GM21390 (cell line): ENCODE data around the gene ESRRG.
"Not testable (repeated sequence)": the region's sequence is repeated elsewhere in the genome, so short reads cannot be mapped to it uniquely, and the experiment has no call there.

ENCODE experiments used
- ATAC-seq: cut with Tn5 transposase; IDR thresholded peaks from one replicate; pipeline ENCODE4 v1.9.1; 2021; ENCODE audit not compliant: unreplicated experiment

Gene ESRRG

GRCh38 chr1:216705676-216706075 is 17.6 kb downstream of the ESRRG start:
- ATAC-seq: no peak

GRCh38 chr1:216704065-216704464 is 19.2 kb downstream of the ESRRG start:
- ATAC-seq: not testable (repeated sequence)

GRCh38 chr1:216702170-216702569 is 21.1 kb downstream of the ESRRG start:
- ATAC-seq: peak; percentile 68

- no peak for ATAC-seq
Observed at GRCh38 chr1:216700779-216701178, 22.4 kb downstream of the ESRRG start.

- ATAC-seq: no peak
Observed at GRCh38 chr1:216691710-216692109, 31.5 kb downstream of the ESRRG start.

GRCh38 chr1:216690603-216691002 is 32.6 kb downstream of the ESRRG start:
- no peak for ATAC-seq

- ATAC-seq: no peak
Observed at GRCh38 chr1:216688127-216688657, 35.0 kb downstream of the ESRRG start.

GRCh38 chr1:216686860-216687766 is 36.1 kb downstream of the ESRRG start:
- no peak for ATAC-seq

GRCh38 chr1:216682752-216683151 is 40.5 kb downstream of the ESRRG start:
- no peak for ATAC-seq

GRCh38 chr1:216679108-216679507 is 44.1 kb downstream of the ESRRG start:
- ATAC-seq: no peak

- no peak for ATAC-seq
Observed at GRCh38 chr1:216670118-216670883, 52.9 kb downstream of the ESRRG start.

- ATAC-seq: no peak
Observed at GRCh38 chr1:216666441-216666840, 56.8 kb downstream of the ESRRG start.

- no peak for ATAC-seq
Observed at GRCh38 chr1:216665856-216666255, 57.4 kb downstream of the ESRRG start.

GRCh38 chr1:216665406-216665805 is 57.8 kb downstream of the ESRRG start:
- no peak for ATAC-seq

GRCh38 chr1:216662681-216663080 is 60.5 kb downstream of the ESRRG start:
- no peak for ATAC-seq

GRCh38 chr1:216660561-216660960 is 62.7 kb downstream of the ESRRG start:
- ATAC-seq: no peak

- no peak for ATAC-seq
Observed at GRCh38 chr1:216653001-216653400, 70.2 kb downstream of the ESRRG start.

GRCh38 chr1:216651826-216652418 is 71.3 kb downstream of the ESRRG start:
- no peak for ATAC-seq

GRCh38 chr1:216643176-216643575 is 80.1 kb downstream of the ESRRG start:
- no peak for ATAC-seq

- ATAC-seq: no peak
Observed at GRCh38 chr1:216641669-216642460, 81.4 kb downstream of the ESRRG start.

- ATAC-seq: no peak
Observed at GRCh38 chr1:216640100-216640499, 83.1 kb downstream of the ESRRG start.
